Esophagus muscularis mucosa (tissue), 3 donors: ENCODE data around the gene SYNJ2.

Experiments used
- EP300 ChIP-seq: sonication (generic); formaldehyde crosslinking; IDR thresholded peaks from one replicate; pipeline ENCODE4 v1.6.1; 2017; ENCODE audit warnings: antibody characterized with exemption
- TF ChIP-seq, protein P1 (sequence below), 3 experiments: fragments of 200-600 bp in 2 of 3; fragments of 450-650 bp in 1 of 3; sonication (generic) in 2 of 3; IDR thresholded peaks; one replicate each; pipeline ENCODE4 v1.5.1; 2017 to 2019; ENCODE audit warnings: antibody characterized with exemption in 3 of 3, mild to moderate bottlenecking in 2 of 3, moderate library complexity in 1 of 3

DNA sequence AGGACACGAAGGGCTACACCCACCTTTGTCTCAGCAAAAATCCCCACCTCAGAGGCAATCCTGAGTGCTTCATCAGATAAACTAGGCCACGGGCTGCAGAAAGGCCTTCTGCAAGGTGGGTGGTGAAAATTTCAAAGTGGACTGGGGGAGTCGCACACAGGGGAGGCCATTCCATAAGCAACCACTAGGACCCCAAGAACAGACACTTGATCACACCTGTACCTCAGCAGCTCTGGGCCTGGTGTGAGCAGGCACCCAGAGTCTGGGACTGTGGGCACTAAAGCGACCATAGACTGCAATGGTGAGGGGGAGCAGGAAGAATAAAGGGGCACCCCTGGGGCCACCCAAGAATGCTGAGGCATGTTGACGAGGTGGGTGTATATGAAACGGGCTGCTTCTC, 133.8 kb downstream of the SYNJ2 start:
- TF ChIP-seq, protein P1, sequence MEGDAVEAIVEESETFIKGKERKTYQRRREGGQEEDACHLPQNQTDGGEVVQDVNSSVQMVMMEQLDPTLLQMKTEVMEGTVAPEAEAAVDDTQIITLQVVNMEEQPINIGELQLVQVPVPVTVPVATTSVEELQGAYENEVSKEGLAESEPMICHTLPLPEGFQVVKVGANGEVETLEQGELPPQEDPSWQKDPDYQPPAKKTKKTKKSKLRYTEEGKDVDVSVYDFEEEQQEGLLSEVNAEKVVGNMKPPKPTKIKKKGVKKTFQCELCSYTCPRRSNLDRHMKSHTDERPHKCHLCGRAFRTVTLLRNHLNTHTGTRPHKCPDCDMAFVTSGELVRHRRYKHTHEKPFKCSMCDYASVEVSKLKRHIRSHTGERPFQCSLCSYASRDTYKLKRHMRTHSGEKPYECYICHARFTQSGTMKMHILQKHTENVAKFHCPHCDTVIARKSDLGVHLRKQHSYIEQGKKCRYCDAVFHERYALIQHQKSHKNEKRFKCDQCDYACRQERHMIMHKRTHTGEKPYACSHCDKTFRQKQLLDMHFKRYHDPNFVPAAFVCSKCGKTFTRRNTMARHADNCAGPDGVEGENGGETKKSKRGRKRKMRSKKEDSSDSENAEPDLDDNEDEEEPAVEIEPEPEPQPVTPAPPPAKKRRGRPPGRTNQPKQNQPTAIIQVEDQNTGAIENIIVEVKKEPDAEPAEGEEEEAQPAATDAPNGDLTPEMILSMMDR (IDR thresholded peaks at IDR 0.05): no peak
- no peak for TF ChIP-seq EP300
